Measurements from ENCODE around the gene TFE3. TPM values are rescaled to one million over a fixed set of nuclear protein-coding genes. Genes with fewer than 3 reads are reported as not detected.

Gene TFE3
- polyA plus RNA-seq, 3 donors: 12.8 to 41.2 (median 22.0) TPM

GRCh38 chrX:49059681-49060085 is 16.5 kb upstream of the TFE3 start:
- Mint-ChIP-seq H3K36me3 (no peaks in the 10 kb centered on the region), H3K4me3 (no peak overlapping the region), H3K4me1 (peaks cover 4% of the 10 kb centered on the region), H3K27me3 (ENCODE audit: low read depth in 3 of 3) (peaks cover 0 to 2% (median 0%) of the 10 kb centered on the region in 3 donors), H3K27ac (no peak overlapping the region), H3K9me3 (peaks cover 0 to 4% (median 0%) of the 10 kb centered on the region in 7 donors)
- no peak for DNase-seq
- TF ChIP-seq CTCF (IDR thresholded peaks at IDR 0.05): no peak
- Histone ChIP-seq H3K36me3 (replicated peaks in 1 of 2; ENCODE audit: control insufficient read depth in 1 of 2, insufficient read depth in 2 of 2, low read length in 2 of 2) (no peaks in the 10 kb centered on the region), H3K9ac (ENCODE audit: insufficient read depth, low read length, poor library complexity, severe bottlenecking) (no peak overlapping the region), H3K4me1 (ENCODE audit: control insufficient read depth in 1 of 2, insufficient read depth in 2 of 2, low read length in 2 of 2) (peaks cover 0 to 5% of the 10 kb centered on the region in 2 donors), H3K4me3 (replicated peaks in 1 of 3; ENCODE audit: low read depth in 2 of 3, low read length in 3 of 3) (no peak overlapping the region), H2AFZ (ENCODE audit: insufficient read depth, low read depth, low read length, poor library complexity, severe bottlenecking) (no peak overlapping the region), H4K20me1 (ENCODE audit: insufficient read depth, low read length) (no peaks in the 10 kb centered on the region), H3K27me3 (ENCODE audit: control insufficient read depth in 2 of 2, insufficient read depth in 2 of 2, low read length in 2 of 2) (no peaks in the 10 kb centered on the region), H3K79me2 (ENCODE audit: insufficient read depth, low read length) (no peaks in the 10 kb centered on the region), H3K27ac (ENCODE audit: low read depth in 1 of 2, low read length in 2 of 2) (no peak overlapping the region), H3K4me2 (replicated peaks; ENCODE audit: extremely low read depth, low read length, poor library complexity, severe bottlenecking) (no peak overlapping the region), H3K9me3 (replicated peaks in 1 of 2; ENCODE audit: control insufficient read depth in 1 of 2, insufficient read depth in 1 of 2, low read length in 2 of 2) (no peaks in the 10 kb centered on the region)
- intact Hi-C loops (cut with micrococcal nuclease): no loop called here
- no CpG with 5 or more reads among the region's 10 CpGs for WGBS (ENCODE audit: insufficient coverage)

GRCh38 chrX:49059201-49059600 is 16.0 kb upstream of the TFE3 start:
- Histone ChIP-seq H3K4me3 (replicated peaks in 1 of 3; ENCODE audit: low read depth in 2 of 3, low read length in 3 of 3) (no peak overlapping the region), H3K27me3 (ENCODE audit: control insufficient read depth in 2 of 2, insufficient read depth in 2 of 2, low read length in 2 of 2) (no peaks in the 10 kb centered on the region), H3K9ac (ENCODE audit: insufficient read depth, low read length, poor library complexity, severe bottlenecking) (no peak overlapping the region), H4K20me1 (ENCODE audit: insufficient read depth, low read length) (no peaks in the 10 kb centered on the region), H3K79me2 (ENCODE audit: insufficient read depth, low read length) (no peaks in the 10 kb centered on the region), H3K36me3 (replicated peaks in 1 of 2; ENCODE audit: control insufficient read depth in 1 of 2, insufficient read depth in 2 of 2, low read length in 2 of 2) (no peaks in the 10 kb centered on the region), H3K27ac (ENCODE audit: low read depth in 1 of 2, low read length in 2 of 2) (no peak overlapping the region), H3K9me3 (replicated peaks in 1 of 2; ENCODE audit: control insufficient read depth in 1 of 2, insufficient read depth in 1 of 2, low read length in 2 of 2) (no peaks in the 10 kb centered on the region), H2AFZ (ENCODE audit: insufficient read depth, low read depth, low read length, poor library complexity, severe bottlenecking) (no peak overlapping the region), H3K4me2 (replicated peaks; ENCODE audit: extremely low read depth, low read length, poor library complexity, severe bottlenecking) (no peak overlapping the region), H3K4me1 (ENCODE audit: control insufficient read depth in 1 of 2, insufficient read depth in 2 of 2, low read length in 2 of 2) (peaks cover under 1 to 5% of the 10 kb centered on the region in 2 donors)
- H3K36me3 Mint-ChIP-seq: no peaks in the 10 kb centered on the region
- H3K4me1 Mint-ChIP-seq: peaks cover 8% of the 10 kb centered on the region
- peak overlapping the region in 1 of 7 donors; percentile 30 for H3K27ac Mint-ChIP-seq
- H3K4me3 Mint-ChIP-seq: no peak overlapping the region
- no peak for TF ChIP-seq CTCF (IDR thresholded peaks at IDR 0.05)
- intact Hi-C loops (cut with micrococcal nuclease): no loop called here
- DNase-seq: no peak
- WGBS (ENCODE audit: insufficient coverage): no CpG with 5 or more reads among the region's 6 CpGs
- peaks cover 0 to 4% (median 0%) of the 10 kb centered on the region in 3 donors for H3K27me3 Mint-ChIP-seq (ENCODE audit: low read depth in 3 of 3)
- H3K9me3 Mint-ChIP-seq: peaks cover 0 to 6% (median 1%) of the 10 kb centered on the region in 7 donors
